ENCODE results near the gene SHMT1. TPM values are rescaled to one million over a fixed set of nuclear protein-coding genes. Genes with fewer than 3 reads are reported as not detected.
"Not testable (repeated sequence)": the region's sequence is repeated elsewhere in the genome, so short reads cannot be mapped to it uniquely, and the experiment has no call there.

Gene SHMT1
- total RNA-seq, 1 donor from 2014 or later, result 18.4 TPM

DNA sequence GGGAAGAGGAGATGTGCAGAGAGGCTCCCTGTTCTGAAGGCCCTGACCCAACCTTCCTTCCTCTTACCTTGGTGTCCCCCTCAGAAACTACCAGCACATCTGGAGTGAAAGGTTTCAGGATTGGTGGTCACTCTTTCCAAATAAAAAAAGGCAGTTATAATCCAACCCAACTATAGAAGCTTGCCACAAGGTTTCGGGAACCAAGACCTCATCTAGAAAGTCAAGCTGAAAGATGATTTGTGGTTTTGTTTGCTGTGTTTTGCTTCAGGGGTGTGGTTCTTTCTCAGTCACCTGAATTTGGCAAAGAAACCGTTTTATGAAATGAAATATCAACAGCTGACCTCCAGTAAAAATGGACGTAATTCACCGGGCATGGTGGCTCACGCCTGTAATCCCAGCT, 19.3 kb downstream of the SHMT1 start:
- no peaks in the 10 kb centered on the region for H3K9me3 Mint-ChIP-seq
- ATAC-seq (ENCODE audit: low read depth) (no peak), DNase-seq (no peak)
- H3K27me3 Mint-ChIP-seq, result no peaks in the 10 kb centered on the region
- H3K27ac Mint-ChIP-seq, result no peak overlapping the region
- ChIA-PET CTCF (no interaction called here), POLR2A (no interaction called here)
- H3K4me3 Mint-ChIP-seq, result no peak overlapping the region
- TF ChIP-seq, protein P1, sequence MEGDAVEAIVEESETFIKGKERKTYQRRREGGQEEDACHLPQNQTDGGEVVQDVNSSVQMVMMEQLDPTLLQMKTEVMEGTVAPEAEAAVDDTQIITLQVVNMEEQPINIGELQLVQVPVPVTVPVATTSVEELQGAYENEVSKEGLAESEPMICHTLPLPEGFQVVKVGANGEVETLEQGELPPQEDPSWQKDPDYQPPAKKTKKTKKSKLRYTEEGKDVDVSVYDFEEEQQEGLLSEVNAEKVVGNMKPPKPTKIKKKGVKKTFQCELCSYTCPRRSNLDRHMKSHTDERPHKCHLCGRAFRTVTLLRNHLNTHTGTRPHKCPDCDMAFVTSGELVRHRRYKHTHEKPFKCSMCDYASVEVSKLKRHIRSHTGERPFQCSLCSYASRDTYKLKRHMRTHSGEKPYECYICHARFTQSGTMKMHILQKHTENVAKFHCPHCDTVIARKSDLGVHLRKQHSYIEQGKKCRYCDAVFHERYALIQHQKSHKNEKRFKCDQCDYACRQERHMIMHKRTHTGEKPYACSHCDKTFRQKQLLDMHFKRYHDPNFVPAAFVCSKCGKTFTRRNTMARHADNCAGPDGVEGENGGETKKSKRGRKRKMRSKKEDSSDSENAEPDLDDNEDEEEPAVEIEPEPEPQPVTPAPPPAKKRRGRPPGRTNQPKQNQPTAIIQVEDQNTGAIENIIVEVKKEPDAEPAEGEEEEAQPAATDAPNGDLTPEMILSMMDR (IDR thresholded peaks at IDR 0.05), result no peak
- peaks cover 50% of the 10 kb centered on the region for H3K36me3 Mint-ChIP-seq (ENCODE audit: low read depth)
- H3K4me1 Mint-ChIP-seq, result no peaks in the 10 kb centered on the region
- intact Hi-C loops (cut with micrococcal nuclease), result no loop called here

- peaks cover 50% of the 10 kb centered on the region for H3K36me3 Mint-ChIP-seq (ENCODE audit: low read depth)
Observed at GRCh38 chr17:18339933-18340332, 23.4 kb downstream of the SHMT1 start.

GRCh38 chr17:18338158-18338557, 25.2 kb downstream of the SHMT1 start:
- CTCF ChIA-PET; H3K9me3 Mint-ChIP-seq; H3K4me3 Mint-ChIP-seq; DNase-seq; H3K4me1 Mint-ChIP-seq; H3K27me3 Mint-ChIP-seq; intact Hi-C loops (cut with micrococcal nuclease); H3K27ac Mint-ChIP-seq; ATAC-seq (ENCODE audit: low read depth); POLR2A ChIA-PET: not testable (repeated sequence)
- peaks cover 50% of the 10 kb centered on the region for H3K36me3 Mint-ChIP-seq (ENCODE audit: low read depth)

More at GRCh38 chr17:18339933-18340332, 23.4 kb downstream of the SHMT1 start:
- intact Hi-C loops (cut with micrococcal nuclease), result no loop called here
- POLR2A ChIA-PET, result no interaction called here
- H3K4me3 Mint-ChIP-seq, result no peak overlapping the region
- CTCF ChIA-PET, result no interaction called here
- H3K27me3 Mint-ChIP-seq, result no peaks in the 10 kb centered on the region
- ATAC-seq (ENCODE audit: low read depth), result no peak
- no peaks in the 10 kb centered on the region for H3K4me1 Mint-ChIP-seq
- TF ChIP-seq, protein P1 (IDR thresholded peaks at IDR 0.05), result no peak
- no peaks in the 10 kb centered on the region for H3K9me3 Mint-ChIP-seq
- DNase-seq, result no peak
- H3K27ac Mint-ChIP-seq, result no peak overlapping the region

DNA sequence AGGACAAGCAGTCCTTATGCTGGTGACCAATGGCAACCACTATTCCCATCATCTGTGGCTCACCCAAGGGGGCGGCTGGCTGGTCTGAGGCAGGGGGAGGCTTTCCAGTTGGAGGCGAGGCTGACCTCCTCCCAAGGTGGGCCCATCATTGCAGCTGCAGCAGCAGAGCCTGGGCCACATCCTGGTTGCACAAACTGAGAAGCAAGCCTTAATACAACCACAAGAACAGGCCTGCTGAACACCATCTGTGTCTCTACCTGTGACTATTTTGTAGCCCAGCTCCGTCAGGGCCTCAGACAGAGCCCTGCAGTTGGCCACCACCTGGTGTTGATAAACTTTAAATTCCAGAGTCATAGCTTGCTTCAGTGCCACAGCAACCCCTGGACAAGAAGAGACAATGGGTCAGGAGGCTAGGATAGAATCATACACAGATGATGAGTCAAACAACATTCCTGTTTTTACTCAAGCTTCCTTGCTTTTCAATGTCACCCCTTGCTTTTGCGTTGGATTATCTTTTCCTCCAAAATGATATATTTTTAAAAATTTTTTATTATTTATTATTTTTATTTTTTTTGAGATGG, 30.4 kb downstream of the SHMT1 start:
- DNase-seq (no peak), ATAC-seq (ENCODE audit: low read depth) (no peak)
- H3K4me3 Mint-ChIP-seq, result no peak overlapping the region
- TF ChIP-seq, protein P1 (IDR thresholded peaks at IDR 0.05), result no peak
- H3K27me3 Mint-ChIP-seq, result no peaks in the 10 kb centered on the region
- no peaks in the 10 kb centered on the region for H3K4me1 Mint-ChIP-seq
- intact Hi-C loops (cut with micrococcal nuclease), result no loop called here
- ChIA-PET POLR2A (interaction anchor here (0.8 kb wide), 1 partner anchor 13 kb away, joined by 4 read pairs; no protein-coding TSS in a partner anchor), CTCF (no interaction called here)
- H3K36me3 Mint-ChIP-seq (ENCODE audit: low read depth), result peaks cover 70% of the 10 kb centered on the region
- H3K27ac Mint-ChIP-seq, result no peak overlapping the region
- H3K9me3 Mint-ChIP-seq, result no peaks in the 10 kb centered on the region

GRCh38 chr17:18331879-18332278, 31.5 kb downstream of the SHMT1 start:
- DNase-seq (no peak), ATAC-seq (ENCODE audit: low read depth) (no peak)
- H3K27ac Mint-ChIP-seq, result no peak overlapping the region
- ChIA-PET POLR2A (no interaction called here), CTCF (no interaction called here)
- intact Hi-C loops (cut with micrococcal nuclease), result no loop called here
- no peaks in the 10 kb centered on the region for H3K9me3 Mint-ChIP-seq
- no peaks in the 10 kb centered on the region for H3K4me1 Mint-ChIP-seq
- TF ChIP-seq, protein P1 (IDR thresholded peaks at IDR 0.05), result no peak
- H3K27me3 Mint-ChIP-seq, result no peaks in the 10 kb centered on the region
- peaks cover 70% of the 10 kb centered on the region for H3K36me3 Mint-ChIP-seq (ENCODE audit: low read depth)
- no peak overlapping the region for H3K4me3 Mint-ChIP-seq

DNA sequence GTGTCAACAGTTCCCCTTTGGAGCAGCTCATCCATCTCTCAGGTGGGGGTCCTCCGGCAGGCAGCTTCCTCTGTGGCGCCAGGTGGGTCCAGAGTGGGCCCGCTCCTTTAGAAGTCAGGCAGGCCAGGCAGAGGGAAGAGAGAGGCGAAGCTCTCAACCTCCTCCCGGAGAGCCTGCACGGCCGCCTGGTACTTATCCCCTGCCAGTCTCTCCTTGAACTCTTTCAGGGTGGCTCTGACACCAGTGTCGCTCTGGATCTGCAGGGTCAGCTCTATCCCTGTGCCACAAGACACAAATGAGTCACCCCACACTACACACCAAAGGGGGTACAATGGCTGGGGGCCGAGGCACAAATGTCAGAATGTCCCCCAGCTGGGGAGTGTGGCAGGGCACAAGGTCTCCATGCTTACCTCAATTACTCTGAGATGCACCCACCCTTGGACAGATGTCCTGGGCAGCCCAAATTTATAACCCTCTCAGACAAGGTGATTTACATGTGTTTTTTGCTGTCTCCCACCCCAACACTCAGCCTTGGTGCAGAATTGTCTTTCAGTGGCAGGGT, 34.6 kb downstream of the SHMT1 start:
- intact Hi-C loops (cut with micrococcal nuclease), result no loop called here

More for the DNA sequence above, 34.6 kb downstream of the SHMT1 start:
- TF ChIP-seq, protein P1 (IDR thresholded peaks at IDR 0.05), result no peak
- Mint-ChIP-seq H3K4me1 (peaks cover 25% of the 10 kb centered on the region), H3K27me3 (no peaks in the 10 kb centered on the region), H3K4me3 (no peak overlapping the region), H3K36me3 (ENCODE audit: low read depth) (peaks cover 77% of the 10 kb centered on the region), H3K9me3 (no peaks in the 10 kb centered on the region), H3K27ac (no peak overlapping the region)
- no peak for DNase-seq
- ChIA-PET POLR2A (no interaction called here), CTCF (no interaction called here)
- ATAC-seq (ENCODE audit: low read depth), result no peak

All from activated B cell treated with CpG ODN at 0.5 μM for 24 hours (primary cell).